Ishikawa (cell line): Measurements from ENCODE around the gene ZFR2.

Experiments
- CEBPB ChIP-seq: IDR thresholded peaks from 2 replicates; pipeline ENCODE4 v1.6.1; 2012
- CREB1 ChIP-seq: IDR thresholded peaks from 2 replicates; pipeline ENCODE4 v1.6.1; 2012; ENCODE audit warnings: low read depth
- EGR1 ChIP-seq: IDR thresholded peaks from 2 replicates; pipeline ENCODE4 v1.6.1; 2012
- EP300 ChIP-seq: IDR thresholded peaks from 2 replicates; pipeline ENCODE4 v1.6.1; 2012; ENCODE audit warnings: borderline replicate concordance
- FOXM1 ChIP-seq: IDR thresholded peaks from 2 replicates; pipeline ENCODE4 v1.6.1; 2012; ENCODE audit warnings: low read depth, borderline replicate concordance
- NFIC ChIP-seq: IDR thresholded peaks from 2 replicates; pipeline ENCODE4 v1.6.1; 2012
- RAD21 ChIP-seq: IDR thresholded peaks from 2 replicates; pipeline ENCODE4 v1.6.1; 2012; ENCODE audit warnings: low read depth
- REST ChIP-seq: IDR thresholded peaks from 2 replicates; pipeline ENCODE4 v1.6.1; 2012; ENCODE audit warnings: low read depth, mild to moderate bottlenecking
- TAF1 ChIP-seq: IDR thresholded peaks from 2 replicates; pipeline ENCODE4 v1.6.1; 2012; ENCODE audit warnings: low read depth, mild to moderate bottlenecking
- TCF12 ChIP-seq: IDR thresholded peaks from 2 replicates; pipeline ENCODE4 v1.6.1; 2012; ENCODE audit warnings: low read depth
- TEAD4 ChIP-seq: IDR thresholded peaks from 2 replicates; pipeline ENCODE4 v1.6.1; 2012
- YY1 ChIP-seq: IDR thresholded peaks from 2 replicates; pipeline ENCODE4 v1.6.1; 2012; ENCODE audit warnings: low read depth
- ZBTB7A ChIP-seq: IDR thresholded peaks from 2 replicates; pipeline ENCODE4 v1.6.1; 2012; ENCODE audit warnings: low read depth
- TF ChIP-seq, protein P1 (sequence below): IDR thresholded peaks from 2 replicates; pipeline ENCODE4 v1.6.1; 2012
- TF ChIP-seq, protein P2 (sequence below): IDR thresholded peaks from 2 replicates; pipeline ENCODE4 v1.6.1; 2012

The ZFR2 gene

GRCh38 chr19:3761382-3762129 is 107.3 kb downstream of the ZFR2 start, which contains the start of gene APBA3:
TSS of gene APBA3 (minus strand) at chr19:3761692. CDS start at chr19:3760264, 1,428 bp downstream.
- peak; percentile 57; the same call in 1 of the 2 replicates for TF ChIP-seq EGR1
- TF ChIP-seq TAF1 = peak; percentile 73
- TF ChIP-seq RAD21 = peak; percentile 38; the same call in 1 of the 2 replicates
- TF ChIP-seq, protein P1, sequence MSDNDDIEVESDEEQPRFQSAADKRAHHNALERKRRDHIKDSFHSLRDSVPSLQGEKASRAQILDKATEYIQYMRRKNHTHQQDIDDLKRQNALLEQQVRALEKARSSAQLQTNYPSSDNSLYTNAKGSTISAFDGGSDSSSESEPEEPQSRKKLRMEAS = peak; percentile 66; the same call in 1 of the 2 replicates
- TF ChIP-seq TCF12 = peak; percentile 43; the same call in 1 of the 2 replicates
- TF ChIP-seq TEAD4 = no peak
- no peak for TF ChIP-seq FOXM1
- TF ChIP-seq CREB1 = no peak
- TF ChIP-seq, protein P2, sequence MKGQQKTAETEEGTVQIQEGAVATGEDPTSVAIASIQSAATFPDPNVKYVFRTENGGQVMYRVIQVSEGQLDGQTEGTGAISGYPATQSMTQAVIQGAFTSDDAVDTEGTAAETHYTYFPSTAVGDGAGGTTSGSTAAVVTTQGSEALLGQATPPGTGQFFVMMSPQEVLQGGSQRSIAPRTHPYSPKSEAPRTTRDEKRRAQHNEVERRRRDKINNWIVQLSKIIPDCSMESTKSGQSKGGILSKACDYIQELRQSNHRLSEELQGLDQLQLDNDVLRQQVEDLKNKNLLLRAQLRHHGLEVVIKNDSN = no peak
- no peak for TF ChIP-seq CEBPB
- TF ChIP-seq ZBTB7A = peak; percentile 73; the same call in 1 of the 2 replicates
- TF ChIP-seq REST = no peak
- no peak for TF ChIP-seq NFIC
- TF ChIP-seq EP300 = no peak
- peak; percentile 55; the same call in 1 of the 2 replicates for TF ChIP-seq YY1

DNA sequence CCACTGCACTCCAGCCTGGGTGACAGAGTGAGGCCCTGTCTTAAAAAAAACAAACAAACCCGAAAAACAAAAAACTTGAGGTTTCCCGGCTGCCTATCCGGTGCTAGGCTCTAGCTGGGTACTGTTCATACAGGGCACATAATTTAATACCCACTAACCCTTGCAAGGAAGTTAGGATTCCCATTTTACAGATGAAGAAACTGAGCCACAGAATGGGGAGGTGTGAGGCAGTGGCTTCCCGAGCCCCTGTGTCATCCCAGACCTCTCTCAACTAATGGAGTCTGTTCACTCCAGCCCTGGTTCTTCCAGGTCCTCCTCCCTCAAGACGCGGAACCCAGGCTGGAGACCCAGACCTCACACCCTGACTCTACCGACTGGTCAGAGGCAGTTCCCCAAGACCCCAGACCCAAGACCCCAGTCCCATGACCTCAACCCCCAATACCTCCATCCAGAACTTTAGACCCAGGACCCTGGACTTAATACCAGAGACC is 107.9 kb downstream of the ZFR2 start:
- TF ChIP-seq FOXM1 = no peak
- no peak for TF ChIP-seq TAF1
- no peak for TF ChIP-seq REST
- TF ChIP-seq CREB1 = no peak
- TF ChIP-seq, protein P2 = no peak
- no peak for TF ChIP-seq YY1
- no peak for TF ChIP-seq NFIC
- no peak for TF ChIP-seq EP300
- no peak; the same call in 1 of the 2 replicates for TF ChIP-seq ZBTB7A
- no peak for TF ChIP-seq CEBPB
- no peak for TF ChIP-seq TCF12
- no peak for TF ChIP-seq TEAD4
- TF ChIP-seq, protein P1 = no peak
- TF ChIP-seq EGR1 = no peak
- TF ChIP-seq RAD21 = no peak

GRCh38 chr19:3759482-3760254 is 109.2 kb downstream of the ZFR2 start:
- TF ChIP-seq NFIC (no peak), YY1 (no peak), EP300 (no peak), TAF1 (no peak), TEAD4 (no peak), EGR1 (no peak), CREB1 (no peak), ZBTB7A (no peak), RAD21 (no peak), CEBPB (no peak), FOXM1 (no peak), TCF12 (no peak), REST (no peak)
- TF ChIP-seq, protein P2 = no peak
- TF ChIP-seq, protein P1 = no peak
